Effector memory CD8-positive, alpha-beta T cell (primary cell): Measurements from ENCODE around the gene MRPS14.
A peak's percentile ranks its signal among the peaks of the same experiment; 100 is the strongest.

Experiments used
- ATAC-seq: fragments of 150-1000 bp; cut with Tn5 transposase; replicated peaks from 2 replicates; pipeline ENCODE4 v1.10.0; 2021; ENCODE audit warnings: mild to moderate bottlenecking, moderate library complexity
- DNase-seq, 3 experiments: peaks; one replicate each; pipeline ENCODE4 v3.0.0; 2021
- H3K27ac Mint-ChIP-seq, 2 donors: one replicate each; pipeline ENCODE4 v1.8.0; 2022; ENCODE audit warnings: mild to moderate bottlenecking in 2 of 2, mixed read lengths in 2 of 2, moderate library complexity in 2 of 2
- H3K27me3 Mint-ChIP-seq, 2 donors: one replicate each; pipeline ENCODE4 v1.8.0; 2022; ENCODE audit warnings: mixed read lengths in 2 of 2
- H3K36me3 Mint-ChIP-seq: one replicate; pipeline ENCODE4 v1.8.0; 2022; ENCODE audit warnings: mild to moderate bottlenecking, moderate library complexity, mixed read lengths; ENCODE audit not compliant: insufficient read depth
- H3K4me1 Mint-ChIP-seq, 2 donors: one replicate each; pipeline ENCODE4 v1.8.0; 2022; ENCODE audit warnings: low read depth in 2 of 2, mixed read lengths in 2 of 2
- H3K4me3 Mint-ChIP-seq, 2 donors: one replicate each; pipeline ENCODE4 v1.8.0; 2022; ENCODE audit warnings: mild to moderate bottlenecking in 2 of 2, mixed read lengths in 2 of 2, moderate library complexity in 2 of 2
- H3K9me3 Mint-ChIP-seq, 2 donors: one replicate each; pipeline ENCODE4 v1.8.0; 2022; ENCODE audit warnings: mixed read lengths in 2 of 2

The MRPS14 gene

DNA sequence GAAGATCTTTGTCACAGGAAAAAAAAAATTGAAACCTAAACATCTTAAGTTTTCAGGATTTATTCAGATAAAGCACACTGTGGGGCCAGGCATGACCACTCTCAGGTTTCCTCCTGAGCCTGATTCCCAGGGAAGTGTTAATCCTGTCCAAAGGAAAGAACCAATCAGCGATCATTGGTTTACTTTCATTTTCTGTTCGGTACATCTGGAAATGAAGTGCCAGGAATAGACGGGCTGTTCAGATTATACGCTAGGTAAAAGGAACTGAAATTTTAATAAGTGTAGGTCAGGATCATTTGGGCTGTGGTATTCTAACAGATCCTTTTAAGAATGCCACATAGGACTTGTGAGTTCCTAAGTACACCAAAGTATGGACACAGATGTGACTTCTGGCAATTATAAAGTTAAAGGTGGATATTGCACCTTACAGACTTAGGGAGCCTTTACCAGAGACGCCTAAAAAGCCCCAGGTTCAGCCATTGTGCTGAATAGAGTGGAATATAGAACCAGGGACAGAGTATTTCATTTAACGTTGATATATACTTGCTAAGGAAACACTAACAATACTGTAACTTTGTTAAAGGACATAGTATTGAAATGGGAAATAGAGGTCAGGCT is 32.7 kb downstream of the MRPS14 start:
- H3K9me3 Mint-ChIP-seq = no peaks in the 10 kb centered on the region
- H3K36me3 Mint-ChIP-seq = peaks cover 23% of the 10 kb centered on the region
- peak overlapping the region; percentile 69 to 79 for H3K4me3 Mint-ChIP-seq
- H3K4me1 Mint-ChIP-seq = peaks cover 13 to 23% of the 10 kb centered on the region in 2 donors
- DNase-seq = no peak
- ATAC-seq = peak; percentile 66
- no peaks in the 10 kb centered on the region for H3K27me3 Mint-ChIP-seq
- peak overlapping the region; percentile 92 to 97 for H3K27ac Mint-ChIP-seq

- ATAC-seq (no peak), DNase-seq (no peak)
- no peaks in the 10 kb centered on the region for H3K9me3 Mint-ChIP-seq
- peaks cover 23% of the 10 kb centered on the region for H3K36me3 Mint-ChIP-seq
- peak overlapping the region; percentile 41 to 56 for H3K4me3 Mint-ChIP-seq
- H3K27ac Mint-ChIP-seq = peak overlapping the region; percentile 92 to 97
- peaks cover 13 to 23% of the 10 kb centered on the region in 2 donors for H3K4me1 Mint-ChIP-seq
- no peaks in the 10 kb centered on the region for H3K27me3 Mint-ChIP-seq
Measured at GRCh38 chr1:174989536-174990220, 33.5 kb downstream of the MRPS14 start.

GRCh38 chr1:174988986-174989385 is 34.2 kb downstream of the MRPS14 start:
- Mint-ChIP-seq H3K36me3 (peaks cover 25% of the 10 kb centered on the region), H3K27ac (peak overlapping the region; percentile 92 to 97), H3K27me3 (no peaks in the 10 kb centered on the region), H3K9me3 (no peaks in the 10 kb centered on the region), H3K4me1 (peaks cover 13 to 21% of the 10 kb centered on the region in 2 donors), H3K4me3 (peak overlapping the region in 1 of 2 donors; percentile 56)
- DNase-seq (no peak), ATAC-seq (no peak)

DNA sequence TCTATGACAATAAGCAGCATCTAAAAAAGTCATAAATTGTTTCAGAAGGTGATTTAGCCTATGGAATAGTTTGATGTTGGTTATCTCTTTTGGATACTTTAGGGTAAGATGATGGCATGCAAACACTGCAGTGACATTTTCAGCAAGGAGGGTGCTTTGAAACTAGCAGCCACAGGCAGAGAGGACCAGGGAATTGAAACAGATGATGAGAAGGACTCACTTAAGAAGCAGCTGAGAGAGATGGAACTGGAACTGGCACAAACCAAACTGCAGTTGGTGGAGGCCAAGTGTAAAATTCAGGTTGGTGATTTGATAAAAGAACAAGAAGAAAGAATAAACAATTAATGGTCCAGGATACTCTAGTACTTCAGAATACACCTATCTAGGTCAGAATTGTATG is 34.7 kb downstream of the MRPS14 start:
- no peaks in the 10 kb centered on the region for H3K27me3 Mint-ChIP-seq
- no peak for ATAC-seq
- peaks cover 25% of the 10 kb centered on the region for H3K36me3 Mint-ChIP-seq
- DNase-seq = no peak
- no peak overlapping the region for H3K4me3 Mint-ChIP-seq
- no peaks in the 10 kb centered on the region for H3K9me3 Mint-ChIP-seq
- peaks cover 13 to 18% of the 10 kb centered on the region in 2 donors for H3K4me1 Mint-ChIP-seq
- H3K27ac Mint-ChIP-seq = peak overlapping the region in 1 of 2 donors; percentile 97

- ATAC-seq = no peak
- peaks cover 13 to 26% of the 10 kb centered on the region in 2 donors for H3K4me1 Mint-ChIP-seq
- no peaks in the 10 kb centered on the region for H3K27me3 Mint-ChIP-seq
- no peaks in the 10 kb centered on the region for H3K9me3 Mint-ChIP-seq
- DNase-seq = no peak
- peaks cover 46% of the 10 kb centered on the region for H3K36me3 Mint-ChIP-seq
- peak overlapping the region; percentile 13 to 50 for H3K27ac Mint-ChIP-seq
- no peak overlapping the region for H3K4me3 Mint-ChIP-seq
Measured at GRCh38 chr1:174984952-174985351, 38.3 kb downstream of the MRPS14 start.

DNA sequence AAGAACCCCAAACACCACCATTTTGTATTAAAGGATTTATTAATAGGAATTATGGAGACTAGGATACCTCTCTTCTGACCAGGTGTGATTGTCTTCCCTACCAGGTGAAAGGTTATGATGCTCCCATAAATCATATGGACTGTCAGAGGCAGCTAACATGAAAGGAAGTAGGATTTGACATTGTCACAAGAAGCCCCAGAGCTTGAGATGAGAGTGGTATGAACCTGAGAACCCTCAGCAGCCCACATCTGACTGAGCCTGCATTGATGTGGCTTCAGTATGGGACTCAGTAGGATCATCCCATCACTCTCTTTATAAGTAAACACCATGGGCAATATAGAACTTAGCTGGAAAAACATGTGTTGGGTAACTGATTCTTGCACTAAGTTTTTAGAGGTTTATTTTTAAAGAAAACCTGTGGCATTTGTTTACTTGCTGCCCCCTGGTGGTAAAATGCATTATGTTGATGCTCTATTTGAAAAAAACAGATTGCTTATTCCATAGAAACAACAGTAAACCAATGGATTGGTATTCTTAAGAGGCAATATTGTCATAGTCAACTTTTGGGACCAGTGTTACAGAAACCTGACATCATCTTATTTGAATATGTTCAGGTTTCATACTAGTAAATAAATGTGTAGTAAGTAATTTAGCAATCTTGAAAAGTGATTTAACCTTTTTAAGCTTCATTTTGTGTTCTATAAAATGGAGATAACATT is 40.1 kb downstream of the MRPS14 start:
- ATAC-seq = no peak

GRCh38 chr1:174976436-174977108 is 46.7 kb downstream of the MRPS14 start:
- H3K27ac Mint-ChIP-seq = peak overlapping the region; percentile 0 to 44
- H3K4me3 Mint-ChIP-seq = no peak overlapping the region
- ATAC-seq = no peak
- H3K4me1 Mint-ChIP-seq = peaks cover 11 to 28% of the 10 kb centered on the region in 2 donors
- H3K9me3 Mint-ChIP-seq = no peaks in the 10 kb centered on the region
- H3K36me3 Mint-ChIP-seq = peaks cover 39% of the 10 kb centered on the region
- no peak for DNase-seq
- no peaks in the 10 kb centered on the region for H3K27me3 Mint-ChIP-seq

More for the DNA sequence above, 40.1 kb downstream of the MRPS14 start:
- H3K27me3 Mint-ChIP-seq = no peaks in the 10 kb centered on the region
- H3K4me3 Mint-ChIP-seq = no peak overlapping the region
- H3K36me3 Mint-ChIP-seq = peaks cover 41% of the 10 kb centered on the region
- H3K27ac Mint-ChIP-seq = peak overlapping the region in 1 of 2 donors; percentile 4
- H3K9me3 Mint-ChIP-seq = no peaks in the 10 kb centered on the region
- DNase-seq = peak; percentile 58 to 69 (median 66)
- H3K4me1 Mint-ChIP-seq = peaks cover 0 to 18% of the 10 kb centered on the region in 2 donors

DNA sequence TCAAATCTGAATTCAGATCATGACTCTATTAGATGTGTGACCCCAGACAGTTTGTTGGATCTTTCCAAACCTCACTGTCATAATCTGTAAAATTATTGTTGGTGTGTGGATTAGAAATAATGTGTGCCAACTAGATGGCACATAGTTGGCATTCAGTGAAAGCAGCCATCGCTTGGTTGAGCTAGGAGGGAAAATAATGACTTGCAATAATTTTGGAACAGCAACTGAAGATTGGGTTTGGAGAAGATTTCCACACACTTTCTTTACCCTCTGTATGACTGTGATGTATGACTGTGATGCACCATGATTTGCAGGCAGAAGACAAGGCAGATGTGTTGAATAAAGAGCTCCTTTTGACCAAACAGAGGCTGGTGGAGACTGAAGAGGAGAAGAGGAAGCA is 47.5 kb downstream of the MRPS14 start:
- peaks cover 34% of the 10 kb centered on the region for H3K36me3 Mint-ChIP-seq
- no peaks in the 10 kb centered on the region for H3K27me3 Mint-ChIP-seq
- ATAC-seq = no peak
- no peak for DNase-seq
- H3K9me3 Mint-ChIP-seq = no peaks in the 10 kb centered on the region
- peaks cover 13 to 28% of the 10 kb centered on the region in 2 donors for H3K4me1 Mint-ChIP-seq
- no peak overlapping the region for H3K4me3 Mint-ChIP-seq
- H3K27ac Mint-ChIP-seq = peak overlapping the region; percentile 0 to 42

DNA sequence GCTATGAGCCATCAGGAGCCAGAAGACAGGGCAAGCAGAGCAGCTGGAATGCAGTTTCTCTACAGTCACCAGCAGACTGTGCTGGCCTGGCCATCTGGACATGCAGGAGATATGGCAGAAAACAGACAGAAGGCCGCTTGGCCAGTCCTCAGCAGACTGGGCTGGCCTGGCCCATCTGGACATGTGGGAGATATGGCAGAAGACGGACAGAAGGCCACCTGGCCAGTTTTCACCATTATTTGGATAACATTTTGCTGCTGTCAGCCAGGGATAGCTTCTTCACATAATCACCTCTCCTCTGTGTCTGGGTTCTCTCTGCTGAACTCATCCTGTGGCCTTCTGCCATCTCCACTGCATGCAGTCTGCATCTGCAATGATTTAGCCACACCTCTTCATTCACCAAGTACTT is 48.5 kb downstream of the MRPS14 start:
- ATAC-seq = no peak
- peaks cover 19 to 36% of the 10 kb centered on the region in 2 donors for H3K4me1 Mint-ChIP-seq
- H3K27ac Mint-ChIP-seq = peak overlapping the region; percentile 55 to 60
- no peak for DNase-seq
- H3K9me3 Mint-ChIP-seq = no peaks in the 10 kb centered on the region
- H3K36me3 Mint-ChIP-seq = peaks cover 32% of the 10 kb centered on the region
- H3K4me3 Mint-ChIP-seq = no peak overlapping the region
- no peaks in the 10 kb centered on the region for H3K27me3 Mint-ChIP-seq

GRCh38 chr1:174971902-174972301 is 51.3 kb downstream of the MRPS14 start:
- no peaks in the 10 kb centered on the region for H3K27me3 Mint-ChIP-seq
- peak overlapping the region; percentile 89 to 95 for H3K27ac Mint-ChIP-seq
- peaks cover 33 to 51% of the 10 kb centered on the region in 2 donors for H3K4me1 Mint-ChIP-seq
- ATAC-seq (no peak), DNase-seq (no peak)
- H3K4me3 Mint-ChIP-seq = peak overlapping the region; percentile 60 to 69
- H3K9me3 Mint-ChIP-seq = no peaks in the 10 kb centered on the region
- peaks cover 45% of the 10 kb centered on the region for H3K36me3 Mint-ChIP-seq

DNA sequence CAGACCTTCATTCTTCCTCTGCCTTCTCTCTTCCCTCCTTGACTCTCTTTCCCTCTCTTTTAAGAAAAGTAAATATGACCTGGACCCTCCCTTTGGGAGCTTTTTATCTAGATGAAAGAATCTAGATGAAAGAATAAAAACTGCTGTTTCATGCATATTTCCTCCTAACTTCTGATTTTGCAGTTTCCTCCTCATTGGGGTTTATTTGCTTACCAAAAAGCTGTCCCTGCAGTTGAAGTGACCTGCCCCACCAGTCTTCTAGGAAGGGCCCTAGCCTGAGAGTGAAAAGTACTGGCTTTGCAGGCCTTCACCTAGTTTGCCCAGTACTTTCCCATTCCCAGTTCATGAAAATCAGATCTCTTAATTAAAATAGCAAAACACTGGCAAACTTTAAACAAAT is 51.8 kb downstream of the MRPS14 start:
- Mint-ChIP-seq H3K36me3 (peaks cover 48% of the 10 kb centered on the region), H3K27me3 (no peaks in the 10 kb centered on the region), H3K4me1 (peaks cover 35 to 50% of the 10 kb centered on the region in 2 donors), H3K27ac (peak overlapping the region; percentile 89 to 95), H3K4me3 (peak overlapping the region; percentile 60 to 69), H3K9me3 (no peaks in the 10 kb centered on the region)
- ATAC-seq (no peak), DNase-seq (no peak)

- no peaks in the 10 kb centered on the region for H3K27me3 Mint-ChIP-seq
- peak overlapping the region; percentile 91 to 94 for H3K27ac Mint-ChIP-seq
- peaks cover 45% of the 10 kb centered on the region for H3K36me3 Mint-ChIP-seq
- H3K4me1 Mint-ChIP-seq = peaks cover 41 to 62% of the 10 kb centered on the region in 2 donors
- ATAC-seq (peak; percentile 7), DNase-seq (no peak)
- H3K4me3 Mint-ChIP-seq = peak overlapping the region; percentile 76 to 78
- no peaks in the 10 kb centered on the region for H3K9me3 Mint-ChIP-seq
Measured at GRCh38 chr1:174969977-174970376, 53.2 kb downstream of the MRPS14 start.

DNA sequence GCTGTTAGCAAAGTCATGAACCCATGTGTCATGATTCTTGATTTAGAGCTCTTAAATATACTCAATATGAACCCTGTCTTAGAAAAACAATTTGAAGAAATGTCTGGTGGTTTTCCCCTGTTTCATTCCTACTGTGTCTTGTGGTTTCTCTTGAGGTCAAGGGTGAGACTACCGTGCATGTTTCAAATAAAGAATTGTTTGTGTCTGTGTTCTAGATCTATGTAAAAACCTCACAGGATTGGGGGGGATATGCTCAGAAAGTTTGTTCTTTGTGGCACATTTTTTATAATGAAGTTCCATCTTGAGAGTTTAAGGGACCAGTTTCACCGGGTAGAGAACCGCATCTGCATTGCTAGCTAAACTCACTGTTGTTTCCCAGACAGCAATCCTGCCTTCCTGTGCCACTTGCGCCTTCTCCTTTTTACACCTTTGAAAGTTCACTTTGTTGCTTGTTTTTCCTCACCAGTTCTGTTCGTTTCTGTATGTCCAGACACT is 54.4 kb downstream of the MRPS14 start:
- ATAC-seq (peak; percentile 63), DNase-seq (peak; percentile 29 to 43 (median 35))
- peak overlapping the region; percentile 91 to 94 for H3K27ac Mint-ChIP-seq
- no peaks in the 10 kb centered on the region for H3K27me3 Mint-ChIP-seq
- H3K4me3 Mint-ChIP-seq = peak overlapping the region; percentile 76 to 78
- no peaks in the 10 kb centered on the region for H3K9me3 Mint-ChIP-seq
- H3K36me3 Mint-ChIP-seq = peaks cover 45% of the 10 kb centered on the region
- peaks cover 53 to 74% of the 10 kb centered on the region in 2 donors for H3K4me1 Mint-ChIP-seq
